H1 (cell line): ENCODE results near the gene AHNAK2. TPM values are rescaled to one million over a fixed set of nuclear protein-coding genes. Genes with fewer than 3 reads are reported as not detected.
"Not testable (repeated sequence)": the region's sequence is repeated elsewhere in the genome, so short reads cannot be mapped to it uniquely, and the experiment has no call there.

Experiments used
- CTCF ChIA-PET: fragments of 300-600 bp; sonication (Branson Sonifier 250); formaldehyde crosslinking; loops from one replicate; lab custom pipeline; 2021; ENCODE audit not compliant: partially characterized antibody; lab: Charles Lee
- POLR2A ChIA-PET: fragments of 300-600 bp; sonication (Branson Sonifier 250); formaldehyde crosslinking; loops from one replicate; lab custom pipeline; 2021; ENCODE audit warnings: inconsistent platforms; ENCODE audit not compliant: partially characterized antibody; lab: Charles Lee
- DNase-seq, 2 experiments: peaks; one replicate each; pipeline versions ENCODE4 v3.0.0 to v3.0.0-alpha.2; 2010 to 2022; ENCODE audit warnings: low spot score in 2 of 2, low read depth in 1 of 2, mixed read lengths in 1 of 2
- FAIRE-seq: peaks from 2 replicates; lab custom pipeline; 2011; peaks lifted over from hg19 to GRCh38; lab: Jason Lieb, UNC
- H2AFZ ChIP-seq: 2 replicates; pipeline ENCODE4 v1.8.1; 2012; ENCODE audit warnings: low read length, inconsistent platforms
- H2AK5ac ChIP-seq: 2 replicates; pipeline ENCODE4 v1.6.1; 2013; ENCODE audit warnings: low read depth, low read length
- H2BK120ac ChIP-seq: replicated peaks from 2 replicates; pipeline ENCODE3; 2013; ENCODE audit warnings: low read depth, low read length, inconsistent platforms
- H2BK12ac ChIP-seq: 2 replicates; pipeline ENCODE4 v1.6.1; 2013; ENCODE audit warnings: low read depth, low read length
- H2BK15ac ChIP-seq: 2 replicates; pipeline ENCODE4 v1.6.1; 2013; ENCODE audit warnings: low read length
- H2BK20ac ChIP-seq: 2 replicates; pipeline ENCODE4 v1.6.1; 2013; ENCODE audit warnings: low read length
- H2BK5ac ChIP-seq: 2 replicates; pipeline ENCODE4 v1.6.1; 2013; ENCODE audit warnings: low read depth, low read length
- H3K14ac ChIP-seq: 2 replicates; pipeline ENCODE4 v1.6.1; 2013; ENCODE audit warnings: inconsistent platforms; ENCODE audit not compliant: insufficient read length
- H3K18ac ChIP-seq: 2 replicates; pipeline ENCODE4 v1.6.1; 2013; ENCODE audit warnings: low read length; ENCODE audit errors: extremely low read depth
- H3K23ac ChIP-seq: 2 replicates; pipeline ENCODE4 v1.6.1; 2013; ENCODE audit warnings: inconsistent platforms; ENCODE audit not compliant: insufficient read length
- H3K23me2 ChIP-seq: 2 replicates; pipeline ENCODE4 v1.6.1; 2013; ENCODE audit warnings: low read depth, low read length
- H3K27ac ChIP-seq: 2 replicates; pipeline ENCODE4 v1.6.1; 2011; ENCODE audit warnings: low read depth, low read length, inconsistent platforms
- H3K27me3 ChIP-seq, 4 experiments: replicated peaks in 1 of 4; 1 replicate in 1 of 4; 2 replicates in 3 of 4; pipeline versions ENCODE4 v1.6.1 to v1.8.1; 2011 to 2013; ENCODE audit warnings: low read length in 3 of 4, mild to moderate bottlenecking in 3 of 4, inconsistent platforms in 2 of 4, mixed read lengths in 2 of 4, moderate library complexity in 1 of 4; ENCODE audit not compliant: control insufficient read depth in 3 of 4, insufficient read depth in 3 of 4; ENCODE audit errors: extremely low read depth in 1 of 4
- H3K36me3 ChIP-seq, 4 experiments: 2 replicates each; pipeline versions ENCODE4 v1.6.1 to v1.8.1; 2011 to 2013; ENCODE audit warnings: mild to moderate bottlenecking in 4 of 4, low read length in 3 of 4, moderate library complexity in 2 of 4, control low read depth in 1 of 4, inconsistent platforms in 1 of 4; ENCODE audit not compliant: insufficient read depth in 4 of 4, control insufficient read depth in 2 of 4
- H3K4ac ChIP-seq: replicated peaks from 2 replicates; pipeline ENCODE3; 2013; ENCODE audit warnings: low read length, low read depth, mixed read lengths, inconsistent platforms; ENCODE audit not compliant: insufficient read length
- H3K4me1 ChIP-seq, 4 experiments: replicated peaks in 1 of 4; 1 replicate in 1 of 4; 2 replicates in 3 of 4; pipeline versions ENCODE4 v1.6.1 to v1.8.1; 2011 to 2013; ENCODE audit warnings: low read length in 3 of 4, inconsistent platforms in 2 of 4, mixed read lengths in 1 of 4; ENCODE audit not compliant: insufficient read depth in 4 of 4, control insufficient read depth in 3 of 4
- H3K4me2 ChIP-seq, 2 experiments: 2 replicates each; pipeline versions ENCODE4 v1.6.1 to v1.8.1; 2011 to 2013; ENCODE audit warnings: low read depth in 2 of 2, low read length in 2 of 2, control low read depth in 1 of 2, inconsistent platforms in 1 of 2, mild to moderate bottlenecking in 1 of 2; ENCODE audit not compliant: insufficient read depth in 1 of 2
- H3K4me3 ChIP-seq, 4 experiments: fragments of 200-600, 300-600 bp in 1 of 4; sonication (generic), shearing (Covaris generic), sonication (Bioruptor Twin) in 1 of 4; 2 replicates each; pipeline versions ENCODE4 v1.5.1 to v1.8.1; 2011 to 2016; ENCODE audit warnings: low read length in 4 of 4, low read depth in 3 of 4, control low read depth in 2 of 4, inconsistent platforms in 2 of 4, mild to moderate bottlenecking in 2 of 4, mixed read lengths in 1 of 4, moderate library complexity in 1 of 4; ENCODE audit not compliant: insufficient read depth in 2 of 4; ENCODE audit errors: extremely low read depth in 1 of 4
- H3K56ac ChIP-seq: replicated peaks from 2 replicates; pipeline ENCODE3; 2013; ENCODE audit warnings: low read depth, mild to moderate bottlenecking, mixed read lengths, low read length, inconsistent platforms; ENCODE audit not compliant: insufficient read length
- H3K79me1 ChIP-seq: 2 replicates; pipeline ENCODE4 v1.6.1; 2013; ENCODE audit warnings: low read depth, low read length, control low read depth
- H3K79me2 ChIP-seq, 2 experiments: 2 replicates each; pipeline versions ENCODE4 v1.6.1 to v1.8.1; 2012 to 2013; ENCODE audit warnings: low read length in 2 of 2, mild to moderate bottlenecking in 2 of 2, inconsistent platforms in 1 of 2; ENCODE audit not compliant: insufficient read depth in 2 of 2, control insufficient read depth in 1 of 2
- H3K9ac ChIP-seq, 4 experiments: replicated peaks in 1 of 4; 1 replicate in 1 of 4; 2 replicates in 3 of 4; pipeline versions ENCODE4 v1.6.1 to v1.8.1; 2011 to 2013; ENCODE audit warnings: low read depth in 3 of 4, low read length in 3 of 4, control low read depth in 2 of 4, mild to moderate bottlenecking in 2 of 4, moderate library complexity in 2 of 4, inconsistent platforms in 1 of 4; ENCODE audit errors: extremely low read depth in 1 of 4
- H3K9me3 ChIP-seq, 2 experiments: 2 replicates each; pipeline versions ENCODE4 v1.6.1 to v1.8.1; 2012 to 2013; ENCODE audit warnings: mild to moderate bottlenecking in 2 of 2, moderate library complexity in 2 of 2, control low read depth in 1 of 2, inconsistent platforms in 1 of 2, low read depth in 1 of 2, low read length in 1 of 2, mixed read lengths in 1 of 2; ENCODE audit not compliant: insufficient read depth in 2 of 2
- H4K20me1 ChIP-seq, 2 experiments: replicated peaks in 1 of 2; 2 replicates each; pipeline versions ENCODE3 to v1.8.1; 2011 to 2013; ENCODE audit warnings: inconsistent platforms in 2 of 2, low read length in 2 of 2, mild to moderate bottlenecking in 1 of 2; ENCODE audit not compliant: insufficient read depth in 2 of 2, control insufficient read depth in 1 of 2
- H4K5ac ChIP-seq: 2 replicates; pipeline ENCODE4 v1.6.1; 2013; ENCODE audit warnings: low read length, low read depth, mixed read lengths, inconsistent platforms; ENCODE audit not compliant: insufficient read length
- H4K8ac ChIP-seq: 2 replicates; pipeline ENCODE4 v1.8.0; 2013; ENCODE audit warnings: mild to moderate bottlenecking, moderate library complexity, low read length, inconsistent platforms; ENCODE audit not compliant: insufficient read depth; ENCODE audit errors: extremely low read depth
- H4K91ac ChIP-seq: replicated peaks from 2 replicates; pipeline ENCODE3; 2013; ENCODE audit warnings: low read length, mixed read lengths, inconsistent platforms; ENCODE audit not compliant: insufficient read length
- WGBS, 2 experiments: shearing (Covaris generic) in 1 of 2; methylation state at CpG; one replicate each; pipeline versions ENCODE4 v1.1.6 to v1.1.7; 2013 to 2015; ENCODE audit warnings: low lambda C conversion rate in 2 of 2, mixed read lengths in 2 of 2, inconsistent platforms in 1 of 2, low coverage in 1 of 2, missing lambda C conversion rate in 1 of 2; ENCODE audit not compliant: insufficient replicate concordance in 2 of 2, insufficient coverage in 1 of 2, insufficient read length in 1 of 2; ENCODE audit errors: extremely low coverage in 1 of 2, missing lambda C conversion rate in 1 of 2; 5-methylcytosine and 5-hydroxymethylcytosine counted together
- polyA plus RNA-seq, 7 experiments: library from polyadenylated mRNA; depleted of rRNA in 3 of 7; stranded (reverse) in 5 of 7; unstranded in 2 of 7; fragments of >200 nt in 5 of 7; fragments of 200-250 nt in 2 of 7; gene quantifications; 1 replicate in 5 of 7; 2 replicates in 1 of 7; 4 replicates in 1 of 7; pipeline versions ENCODE4 v1.2.1 to v1.2.3, GENCODE V29; 2011 to 2013; ENCODE audit warnings: missing spikeins in 2 of 7, mixed read lengths in 2 of 7
- total RNA-seq: library from RNA; stranded (reverse); fragmentation: NEBNext Ultra II Directional; extraction: Animal tissue kit (Norgen Biotek cat#: 25700); gene quantifications from 2 replicates; pipeline ENCODE4 v1.2.1, GENCODE V29; 2021

AHNAK2 gene
- total and polyA plus RNA-seq, 2 of the 8 experiments (the other 6 are each of a cell fraction or from before 2014, with no cell fraction given): 0.95 to 2.0 TPM

DNA sequence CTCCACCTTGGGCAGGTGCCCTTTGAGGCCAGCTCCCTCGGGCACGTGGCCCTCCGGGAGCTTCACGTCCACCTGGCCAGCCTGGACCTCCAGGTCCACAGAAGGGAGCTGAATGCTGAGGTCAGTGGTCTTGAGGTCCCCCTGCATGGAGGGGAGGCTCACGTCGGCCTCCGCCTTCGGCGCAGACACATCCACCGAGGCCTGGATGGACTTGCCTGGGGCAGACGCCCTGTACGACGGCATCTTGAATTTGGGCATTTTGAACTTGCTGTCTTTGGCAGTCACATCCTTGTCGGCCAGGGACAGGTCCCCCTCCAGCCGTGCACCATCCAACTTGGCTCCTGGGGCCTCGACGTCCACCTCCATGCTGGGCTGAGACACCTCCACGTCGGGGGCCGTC is 32.9 kb downstream of the AHNAK2 start:
- H2BK120ac ChIP-seq, POLR2A ChIA-PET: not testable (repeated sequence)

More for the DNA sequence above, 32.9 kb downstream of the AHNAK2 start:
- not testable (repeated sequence) for H3K9ac ChIP-seq, H2BK20ac ChIP-seq, H3K27me3 ChIP-seq, H4K8ac ChIP-seq, H3K36me3 ChIP-seq, H3K4me3 ChIP-seq, H3K56ac ChIP-seq, H2AK5ac ChIP-seq, H4K91ac ChIP-seq, H3K23me2 ChIP-seq, H4K20me1 ChIP-seq, H2AFZ ChIP-seq, H2BK12ac ChIP-seq, H2BK5ac ChIP-seq, H3K4me1 ChIP-seq, H3K4ac ChIP-seq, H3K18ac ChIP-seq, DNase-seq, H3K14ac ChIP-seq, H3K23ac ChIP-seq, H3K79me2 ChIP-seq, H2BK15ac ChIP-seq, FAIRE-seq, H3K4me2 ChIP-seq, H3K79me1 ChIP-seq, H3K27ac ChIP-seq, H4K5ac ChIP-seq
- H3K9me3 ChIP-seq: peaks cover 0 to 71% of the 10 kb centered on the region in 2 experiments; a peak in 1 of 4 replicates
- WGBS, 2 experiments: 85% methylated on average over 17 of the region's 20 CpGs; no CpG with 5 or more reads in 1 of the 2 experiments
- CTCF ChIA-PET: interaction anchor here (0.6 kb wide), 1 partner anchor 89 kb away, joined by 3 read pairs; no protein-coding TSS in a partner anchor
